GM12878 (cell line): Measurements from ENCODE around the gene ACOT6. TPM values are rescaled to one million over a fixed set of nuclear protein-coding genes. Genes with fewer than 3 reads are reported as not detected.
A peak's percentile ranks its signal among the peaks of the same experiment; 100 is the strongest.

Experiments
- CEBPB ChIP-seq, 2 experiments: fragments of 150-350 bp in 1 of 2; IDR thresholded peaks; 2 replicates each; pipeline ENCODE4 v1.6.1; 2012 to 2014; ENCODE audit warnings: low read depth in 2 of 2, low read length in 2 of 2, borderline replicate concordance in 1 of 2, inconsistent platforms in 1 of 2
- CREM ChIP-seq: IDR thresholded peaks from 2 replicates; pipeline ENCODE4 v1.6.1; 2014; ENCODE audit warnings: antibody characterized with exemption, low read depth
- KLF5 ChIP-seq: fragments of 450-650 bp; IDR thresholded peaks from 2 replicates; pipeline ENCODE4 v1.6.1; 2014; ENCODE audit warnings: mild to moderate bottlenecking; ENCODE audit not compliant: partially characterized antibody
- MEF2A ChIP-seq: IDR thresholded peaks from 2 replicates; pipeline ENCODE4 v1.6.1; 2011; ENCODE audit warnings: low read depth, mild to moderate bottlenecking, low read length, moderate library complexity; ENCODE audit not compliant: insufficient read depth
- PAX5 ChIP-seq: IDR thresholded peaks from 2 replicates; pipeline ENCODE4 v1.6.1; 2011; ENCODE audit warnings: low read depth, low read length, borderline replicate concordance
- PML ChIP-seq: IDR thresholded peaks from 2 replicates; pipeline ENCODE4 v1.6.1; 2012; ENCODE audit warnings: low read length, inconsistent platforms
- RELA ChIP-seq: fragments of 450-650 bp; IDR thresholded peaks from 2 replicates; pipeline ENCODE4 v1.8.0; 2014; ENCODE audit warnings: borderline replicate concordance; ENCODE audit not compliant: partially characterized antibody
- SREBF1 ChIP-seq: IDR thresholded peaks from 2 replicates; pipeline ENCODE4 v1.6.1; 2012; ENCODE audit warnings: mild to moderate bottlenecking, low read length
- SREBF2 ChIP-seq: IDR thresholded peaks from 2 replicates; pipeline ENCODE4 v1.6.1; 2012; ENCODE audit warnings: mild to moderate bottlenecking, low read length
- STAT3 ChIP-seq: IDR thresholded peaks from 2 replicates; pipeline ENCODE4 v1.6.1; 2011; ENCODE audit warnings: low read depth, low read length, improper control_type of control experiment
- SUZ12 ChIP-seq: fragments of 200-600 bp; sonication (generic); IDR thresholded peaks from one replicate; pipeline ENCODE4 v1.6.1; 2018; ENCODE audit warnings: antibody characterized with exemption, mild to moderate bottlenecking; ENCODE audit not compliant: unreplicated experiment
- TCF3 ChIP-seq: IDR thresholded peaks from 2 replicates; pipeline ENCODE4 v1.6.1; 2012; ENCODE audit warnings: low read depth, mild to moderate bottlenecking, low read length, borderline replicate concordance; ENCODE audit not compliant: insufficient read depth
- ZBED1 ChIP-seq: IDR thresholded peaks from 2 replicates; pipeline ENCODE4 v1.6.1; 2016; ENCODE audit warnings: borderline replicate concordance
- ZNF217 ChIP-seq: fragments of 450-650 bp; IDR thresholded peaks from 2 replicates; pipeline ENCODE4 v1.6.1; 2017; ENCODE audit warnings: antibody characterized with exemption, mild to moderate bottlenecking
- ZNF24 ChIP-seq: fragments of 450-650 bp; IDR thresholded peaks from 2 replicates; pipeline ENCODE4 v1.6.1; 2017; ENCODE audit warnings: antibody characterized with exemption, mild to moderate bottlenecking
- ZSCAN29 ChIP-seq: fragments of 450-650 bp; IDR thresholded peaks from 2 replicates; pipeline ENCODE4 v1.6.1; 2017; ENCODE audit warnings: mild to moderate bottlenecking, moderate library complexity
- polyA plus RNA-seq, 11 experiments: library from polyadenylated mRNA; depleted of rRNA in 4 of 11; unstranded in 6 of 11; stranded (reverse) in 5 of 11; fragments of >200 nt; fragmentation: Nextera tagmentation in 4 of 11; fragmentation: Illumina TruSeq in 1 of 11; extraction: Ambion mirVana in 4 of 11; extraction: Trizol in 1 of 11; gene quantifications; 1 replicate in 1 of 11; 2 replicates in 10 of 11; pipeline versions ENCODE4 v1.2.1 to v1.2.3, GENCODE V29; 2011 to 2016; ENCODE audit warnings: inconsistent platforms in 2 of 11, missing spikeins in 2 of 11, low read depth in 1 of 11
- total RNA-seq, 4 experiments: library from RNA; depleted of rRNA in 3 of 4; stranded (reverse); fragments of >200 nt in 3 of 4; fragmentation: Illumina TruSeq in 1 of 4; extraction: Trizol in 1 of 4; gene quantifications; 2 replicates each; pipeline versions ENCODE4 v1.2.1 to v1.2.3, GENCODE V29; 2013 to 2021
- TF ChIP-seq, protein P1 (sequence below): IDR thresholded peaks from 2 replicates; pipeline ENCODE4 v1.6.1; 2012; ENCODE audit warnings: low read depth, low read length, improper control_type of control experiment
- TF ChIP-seq, protein P2 (sequence below): IDR thresholded peaks from 2 replicates; pipeline ENCODE4 v1.6.1; 2012; ENCODE audit warnings: low read length, inconsistent platforms
- TF ChIP-seq, protein P3 (sequence below), 3 experiments: IDR thresholded peaks in 2 of 3; conservative IDR thresholded peaks in 1 of 3; 2 replicates each; pipeline ENCODE4 v1.5.1; 2011; ENCODE audit warnings: low read depth in 3 of 3, low read length in 3 of 3, mild to moderate bottlenecking in 3 of 3, control low read depth in 2 of 3, moderate library complexity in 2 of 3, inconsistent platforms in 1 of 3, mixed read lengths in 1 of 3; ENCODE audit not compliant: control insufficient read depth in 2 of 3, insufficient read depth in 1 of 3; ENCODE audit errors: extremely low read depth in 1 of 3
- TF ChIP-seq, protein P4 (sequence below): fragments of 450-650 bp; IDR thresholded peaks from 2 replicates; pipeline ENCODE4 v1.6.1; 2017; ENCODE audit warnings: mild to moderate bottlenecking, moderate library complexity

ACOT6 gene
- total and polyA plus RNA-seq, 10 of the 15 experiments (the other 5 are each of a cell fraction or from before 2014, with no cell fraction given) = not detected

DNA sequence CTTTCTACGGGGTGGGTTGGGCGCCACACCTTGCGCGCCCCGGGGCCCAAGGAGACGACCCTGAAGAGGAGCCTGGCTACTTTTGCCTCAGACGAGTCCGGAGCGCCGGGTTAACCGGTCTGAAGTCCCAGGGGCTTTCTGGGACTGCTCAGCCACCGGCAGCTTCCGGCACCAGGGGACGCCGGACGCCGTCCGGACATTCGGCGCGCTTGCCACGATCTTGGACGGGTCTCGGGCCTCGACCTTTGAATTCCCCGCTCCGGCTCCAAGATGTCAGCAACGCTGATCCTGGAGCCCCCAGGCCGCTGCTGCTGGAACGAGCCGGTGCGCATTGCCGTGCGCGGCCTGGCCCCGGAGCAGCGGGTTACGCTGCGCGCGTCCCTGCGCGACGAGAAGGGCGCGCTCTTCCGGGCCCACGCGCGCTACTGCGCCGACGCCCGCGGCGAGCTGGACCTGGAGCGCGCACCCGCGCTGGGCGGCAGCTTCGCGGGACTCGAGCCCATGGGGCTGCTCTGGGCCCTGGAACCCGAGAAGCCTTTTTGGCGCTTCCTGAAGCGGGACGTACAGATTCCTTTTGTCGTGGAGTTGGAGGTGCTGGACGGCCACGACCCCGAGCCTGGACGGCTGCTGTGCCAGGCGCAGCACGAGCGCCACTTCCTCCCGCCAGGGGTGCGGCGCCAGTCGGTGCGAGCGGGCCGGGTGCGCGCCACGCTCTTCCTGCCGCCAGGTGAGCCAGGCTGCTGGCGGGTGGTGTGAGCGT is 20.4 kb upstream of the ACOT6 start, which contains the start of gene ACOT4 (continued):
- TF ChIP-seq SUZ12 (no peak), CEBPB (IDR thresholded peaks at IDR 0.05; ENCODE audit: borderline replicate concordance in 1 of 2, low read depth in 2 of 2, low read length in 2 of 2) (no peak), PAX5 (no peak), ZSCAN29 (no peak), KLF5 (no peak), ZNF217 (peak; percentile 27; the same call in 1 of the 2 replicates), PML (no peak), CREM (no peak), STAT3 (no peak), ZBED1 (no peak), RELA (no peak), MEF2A (no peak), SREBF2 (no peak), TCF3 (no peak), ZNF24 (no peak), SREBF1 (no peak)
- TF ChIP-seq, protein P1, sequence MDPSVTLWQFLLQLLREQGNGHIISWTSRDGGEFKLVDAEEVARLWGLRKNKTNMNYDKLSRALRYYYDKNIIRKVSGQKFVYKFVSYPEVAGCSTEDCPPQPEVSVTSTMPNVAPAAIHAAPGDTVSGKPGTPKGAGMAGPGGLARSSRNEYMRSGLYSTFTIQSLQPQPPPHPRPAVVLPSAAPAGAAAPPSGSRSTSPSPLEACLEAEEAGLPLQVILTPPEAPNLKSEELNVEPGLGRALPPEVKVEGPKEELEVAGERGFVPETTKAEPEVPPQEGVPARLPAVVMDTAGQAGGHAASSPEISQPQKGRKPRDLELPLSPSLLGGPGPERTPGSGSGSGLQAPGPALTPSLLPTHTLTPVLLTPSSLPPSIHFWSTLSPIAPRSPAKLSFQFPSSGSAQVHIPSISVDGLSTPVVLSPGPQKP = no peak
- TF ChIP-seq, protein P2, sequence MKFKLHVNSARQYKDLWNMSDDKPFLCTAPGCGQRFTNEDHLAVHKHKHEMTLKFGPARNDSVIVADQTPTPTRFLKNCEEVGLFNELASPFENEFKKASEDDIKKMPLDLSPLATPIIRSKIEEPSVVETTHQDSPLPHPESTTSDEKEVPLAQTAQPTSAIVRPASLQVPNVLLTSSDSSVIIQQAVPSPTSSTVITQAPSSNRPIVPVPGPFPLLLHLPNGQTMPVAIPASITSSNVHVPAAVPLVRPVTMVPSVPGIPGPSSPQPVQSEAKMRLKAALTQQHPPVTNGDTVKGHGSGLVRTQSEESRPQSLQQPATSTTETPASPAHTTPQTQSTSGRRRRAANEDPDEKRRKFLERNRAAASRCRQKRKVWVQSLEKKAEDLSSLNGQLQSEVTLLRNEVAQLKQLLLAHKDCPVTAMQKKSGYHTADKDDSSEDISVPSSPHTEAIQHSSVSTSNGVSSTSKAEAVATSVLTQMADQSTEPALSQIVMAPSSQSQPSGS = no peak
- TF ChIP-seq, protein P3, sequence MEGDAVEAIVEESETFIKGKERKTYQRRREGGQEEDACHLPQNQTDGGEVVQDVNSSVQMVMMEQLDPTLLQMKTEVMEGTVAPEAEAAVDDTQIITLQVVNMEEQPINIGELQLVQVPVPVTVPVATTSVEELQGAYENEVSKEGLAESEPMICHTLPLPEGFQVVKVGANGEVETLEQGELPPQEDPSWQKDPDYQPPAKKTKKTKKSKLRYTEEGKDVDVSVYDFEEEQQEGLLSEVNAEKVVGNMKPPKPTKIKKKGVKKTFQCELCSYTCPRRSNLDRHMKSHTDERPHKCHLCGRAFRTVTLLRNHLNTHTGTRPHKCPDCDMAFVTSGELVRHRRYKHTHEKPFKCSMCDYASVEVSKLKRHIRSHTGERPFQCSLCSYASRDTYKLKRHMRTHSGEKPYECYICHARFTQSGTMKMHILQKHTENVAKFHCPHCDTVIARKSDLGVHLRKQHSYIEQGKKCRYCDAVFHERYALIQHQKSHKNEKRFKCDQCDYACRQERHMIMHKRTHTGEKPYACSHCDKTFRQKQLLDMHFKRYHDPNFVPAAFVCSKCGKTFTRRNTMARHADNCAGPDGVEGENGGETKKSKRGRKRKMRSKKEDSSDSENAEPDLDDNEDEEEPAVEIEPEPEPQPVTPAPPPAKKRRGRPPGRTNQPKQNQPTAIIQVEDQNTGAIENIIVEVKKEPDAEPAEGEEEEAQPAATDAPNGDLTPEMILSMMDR (IDR thresholded peaks at IDR 0.05 in 2 of 3, conservative IDR thresholded peaks at IDR 0.05 in 1 of 3; ENCODE audit: control insufficient read depth in 2 of 3, extremely low read depth in 1 of 3, insufficient read depth in 1 of 3, low read depth in 3 of 3, low read length in 3 of 3) = peak in 1 of 3 experiments; percentile 15; a peak in 3 of 6 replicates
- TF ChIP-seq, protein P4, sequence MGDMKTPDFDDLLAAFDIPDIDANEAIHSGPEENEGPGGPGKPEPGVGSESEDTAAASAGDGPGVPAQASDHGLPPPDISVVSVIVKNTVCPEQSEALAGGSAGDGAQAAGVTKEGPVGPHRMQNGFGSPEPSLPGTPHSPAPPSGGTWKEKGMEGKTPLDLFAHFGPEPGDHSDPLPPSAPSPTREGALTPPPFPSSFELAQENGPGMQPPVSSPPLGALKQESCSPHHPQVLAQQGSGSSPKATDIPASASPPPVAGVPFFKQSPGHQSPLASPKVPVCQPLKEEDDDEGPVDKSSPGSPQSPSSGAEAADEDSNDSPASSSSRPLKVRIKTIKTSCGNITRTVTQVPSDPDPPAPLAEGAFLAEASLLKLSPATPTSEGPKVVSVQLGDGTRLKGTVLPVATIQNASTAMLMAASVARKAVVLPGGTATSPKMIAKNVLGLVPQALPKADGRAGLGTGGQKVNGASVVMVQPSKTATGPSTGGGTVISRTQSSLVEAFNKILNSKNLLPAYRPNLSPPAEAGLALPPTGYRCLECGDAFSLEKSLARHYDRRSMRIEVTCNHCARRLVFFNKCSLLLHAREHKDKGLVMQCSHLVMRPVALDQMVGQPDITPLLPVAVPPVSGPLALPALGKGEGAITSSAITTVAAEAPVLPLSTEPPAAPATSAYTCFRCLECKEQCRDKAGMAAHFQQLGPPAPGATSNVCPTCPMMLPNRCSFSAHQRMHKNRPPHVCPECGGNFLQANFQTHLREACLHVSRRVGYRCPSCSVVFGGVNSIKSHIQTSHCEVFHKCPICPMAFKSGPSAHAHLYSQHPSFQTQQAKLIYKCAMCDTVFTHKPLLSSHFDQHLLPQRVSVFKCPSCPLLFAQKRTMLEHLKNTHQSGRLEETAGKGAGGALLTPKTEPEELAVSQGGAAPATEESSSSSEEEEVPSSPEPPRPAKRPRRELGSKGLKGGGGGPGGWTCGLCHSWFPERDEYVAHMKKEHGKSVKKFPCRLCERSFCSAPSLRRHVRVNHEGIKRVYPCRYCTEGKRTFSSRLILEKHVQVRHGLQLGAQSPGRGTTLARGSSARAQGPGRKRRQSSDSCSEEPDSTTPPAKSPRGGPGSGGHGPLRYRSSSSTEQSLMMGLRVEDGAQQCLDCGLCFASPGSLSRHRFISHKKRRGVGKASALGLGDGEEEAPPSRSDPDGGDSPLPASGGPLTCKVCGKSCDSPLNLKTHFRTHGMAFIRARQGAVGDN = peak; percentile 79; the same call in 1 of the 2 replicates
